Vagina (tissue), 2 donors: ENCODE results near the gene DYRK1A.

Source experiments
- CTCF ChIP-seq, 3 experiments: fragments of 450-650 bp in 2 of 3; fragments of 200-600 bp in 1 of 3; sonication (generic) in 1 of 3; IDR thresholded peaks; one replicate each; pipeline ENCODE4 v1.5.1; 2017 to 2019; ENCODE audit warnings: antibody characterized with exemption in 3 of 3, mild to moderate bottlenecking in 2 of 3, moderate library complexity in 2 of 3
- POLR2AphosphoS5 ChIP-seq, 2 donors: sonication (generic); formaldehyde crosslinking; IDR thresholded peaks; one replicate each; pipeline ENCODE4 v1.9.0; 2017; ENCODE audit warnings: antibody characterized with exemption in 2 of 2, mild to moderate bottlenecking in 2 of 2, low read depth in 1 of 2; ENCODE audit not compliant: insufficient read depth in 1 of 2

DNA sequence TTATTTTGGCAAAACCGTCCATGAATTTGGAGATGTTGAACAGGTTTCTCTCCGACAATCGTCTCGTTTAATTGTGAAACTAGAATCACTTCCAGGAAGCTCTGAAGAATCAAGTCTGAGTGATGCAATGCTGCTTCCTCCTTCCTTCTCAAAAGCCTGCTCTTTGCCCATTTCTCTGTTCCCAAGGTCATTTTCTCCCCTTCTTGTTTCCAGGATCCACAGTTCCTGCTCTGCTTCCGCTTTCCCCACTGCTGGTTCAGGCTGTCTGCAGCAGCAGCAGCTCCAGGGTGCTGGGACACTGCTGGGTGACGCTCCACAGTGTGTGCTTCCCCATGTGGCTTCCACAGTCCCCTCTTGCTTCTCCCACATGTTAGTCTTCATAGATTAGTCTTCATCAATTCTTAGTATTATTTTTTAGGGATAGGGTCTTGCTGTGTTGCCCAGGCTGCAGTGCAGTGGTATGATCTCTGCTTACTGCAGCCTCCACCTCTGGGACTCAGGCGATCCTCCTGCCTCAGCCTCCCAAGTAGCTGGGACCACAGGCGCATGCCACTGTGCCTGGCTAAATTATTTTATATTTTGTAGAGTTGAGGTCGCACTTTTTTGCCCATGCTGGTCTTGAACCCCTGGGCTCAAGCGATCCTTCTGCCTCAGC lies 156.2 kb downstream of the DYRK1A start:
- TF ChIP-seq POLR2AphosphoS5 (IDR thresholded peaks at IDR 0.05; ENCODE audit: insufficient read depth in 1 of 2, low read depth in 1 of 2): no peak
- TF ChIP-seq CTCF (IDR thresholded peaks at IDR 0.05): no peak
